Activated CD4-positive, alpha-beta memory T cell treated with anti-CD3 and anti-CD28 coated beads for 36 hours (primary cell): Measurements from ENCODE around the gene MRPS9. TPM values are rescaled to one million over a fixed set of nuclear protein-coding genes. Genes with fewer than 3 reads are reported as not detected.

ENCODE experiments used
- CTCF ChIA-PET: fragments of 350-600 bp; sonication (Branson Sonifier 250); formaldehyde crosslinking; loops from one replicate; lab custom pipeline; 2021; ENCODE audit warnings: antibody characterized with exemption, inconsistent platforms; lab: Charles Lee
- POLR2A ChIA-PET: fragments of 350-600 bp; sonication (Branson Sonifier 250); formaldehyde crosslinking; loops from one replicate; lab custom pipeline; 2021; ENCODE audit warnings: antibody characterized with exemption; lab: Charles Lee
- DNase-seq: peaks from one replicate; pipeline ENCODE4 v3.0.0-alpha.2; 2020
- H3K27ac Mint-ChIP-seq: one replicate; pipeline ENCODE4 v1.8.0; 2021; ENCODE audit warnings: mixed read lengths
- H3K27me3 Mint-ChIP-seq: one replicate; pipeline ENCODE4 v1.8.0; 2021; ENCODE audit warnings: mixed read lengths
- H3K36me3 Mint-ChIP-seq: one replicate; pipeline ENCODE4 v1.8.0; 2021; ENCODE audit warnings: mixed read lengths
- H3K4me1 Mint-ChIP-seq: one replicate; pipeline ENCODE4 v1.8.0; 2021; ENCODE audit warnings: low read depth, mixed read lengths
- H3K4me3 Mint-ChIP-seq: one replicate; pipeline ENCODE4 v1.8.0; 2021; ENCODE audit warnings: mild to moderate bottlenecking, mixed read lengths
- H3K9me3 Mint-ChIP-seq: one replicate; pipeline ENCODE4 v1.8.0; 2021; ENCODE audit warnings: mixed read lengths
- intact Hi-C: fragments of 100-400 bp; cut with micrococcal nuclease; formaldehyde crosslinking; loops from one replicate; pipeline ENCODE4 v1.15.1; 2023
- total RNA-seq, 2 experiments: library from RNA; stranded (reverse); gene quantifications; one replicate each; pipeline ENCODE4 v1.2.3, GENCODE V29; 2021

The MRPS9 gene
- total RNA-seq, 2 experiments from 2014 or later = 38.2 to 39.3 TPM

DNA sequence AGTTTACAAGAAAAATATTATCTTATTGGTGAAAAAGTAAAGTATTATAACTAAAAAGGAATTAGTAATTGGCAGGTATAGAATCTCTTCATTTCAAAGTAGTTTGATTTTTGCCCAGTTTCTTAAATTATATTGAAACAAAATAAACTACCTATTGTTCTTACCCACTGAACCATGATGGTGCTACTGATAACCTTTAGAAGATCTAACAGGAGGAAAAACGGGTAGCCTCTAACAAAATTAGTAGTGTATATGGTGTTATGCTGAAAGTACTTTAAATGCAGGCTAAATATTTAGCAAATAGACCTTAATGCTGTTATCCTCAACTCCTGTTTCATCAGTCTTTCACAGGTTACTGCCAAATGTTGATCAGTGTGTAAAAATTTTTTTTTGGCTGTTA is 19.1 kb downstream of the MRPS9 start:
- Mint-ChIP-seq H3K4me1 (peaks cover 10% of the 10 kb centered on the region), H3K27ac (no peak overlapping the region), H3K4me3 (no peak overlapping the region), H3K9me3 (peaks cover 5% of the 10 kb centered on the region), H3K36me3 (peaks cover 16% of the 10 kb centered on the region), H3K27me3 (no peaks in the 10 kb centered on the region)
- no peak for DNase-seq
- intact Hi-C loops = no loop called here
- ChIA-PET CTCF (interaction anchor here (0.9 kb wide), 1 partner anchor 180 kb away, joined by 3 read pairs; no protein-coding TSS in a partner anchor), POLR2A (no interaction called here)

DNA sequence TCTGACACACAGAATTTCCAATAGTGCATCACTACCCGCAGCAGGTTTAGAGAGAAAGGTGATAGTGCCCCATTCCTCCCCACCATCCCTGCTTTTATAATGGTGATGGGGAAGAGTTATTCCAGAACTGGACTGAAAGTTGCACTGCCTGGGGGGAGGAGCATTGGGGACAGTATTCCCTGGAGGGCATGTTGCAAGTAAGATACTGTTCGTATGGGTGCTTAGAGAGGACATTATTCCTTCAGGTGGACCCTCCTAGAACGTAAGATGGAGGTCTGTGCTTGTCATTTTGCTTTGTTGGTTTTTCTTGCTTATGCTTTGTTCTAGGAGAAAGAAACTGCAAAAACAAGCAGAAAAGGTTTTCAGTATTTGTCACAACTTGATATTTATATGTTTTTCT is 23.7 kb downstream of the MRPS9 start:
- intact Hi-C loops = no loop called here
- Mint-ChIP-seq H3K36me3 (peaks cover 2% of the 10 kb centered on the region), H3K27ac (no peak overlapping the region), H3K4me3 (no peak overlapping the region), H3K9me3 (no peaks in the 10 kb centered on the region), H3K27me3 (no peaks in the 10 kb centered on the region), H3K4me1 (peaks cover 3% of the 10 kb centered on the region)
- CTCF ChIA-PET = no interaction called here
- no peak for DNase-seq
- POLR2A ChIA-PET = no interaction called here

DNA sequence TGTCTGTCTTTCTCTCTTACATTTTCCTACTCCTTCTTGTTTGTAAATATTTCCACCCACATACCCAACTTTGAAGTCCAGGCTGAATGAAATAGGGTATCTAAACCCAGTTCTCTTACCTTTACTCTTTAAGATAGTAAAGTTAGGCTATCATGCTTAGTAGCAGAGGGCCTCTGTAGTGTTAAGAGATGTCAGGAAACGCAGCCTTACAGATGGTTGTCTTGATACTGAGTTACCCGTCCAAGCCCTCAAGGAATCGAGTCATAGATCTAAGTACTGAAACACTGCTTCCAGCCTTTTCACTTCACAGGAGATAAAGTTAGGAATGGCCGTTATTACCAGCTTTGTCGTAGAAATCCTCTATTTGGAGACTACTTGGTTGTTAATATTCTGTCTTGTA is 24.3 kb downstream of the MRPS9 start:
- no peaks in the 10 kb centered on the region for H3K9me3 Mint-ChIP-seq
- intact Hi-C loops = no loop called here
- no peaks in the 10 kb centered on the region for H3K27me3 Mint-ChIP-seq
- H3K36me3 Mint-ChIP-seq = peaks cover 2% of the 10 kb centered on the region
- no peak for DNase-seq
- no peak overlapping the region for H3K4me3 Mint-ChIP-seq
- ChIA-PET CTCF (no interaction called here), POLR2A (no interaction called here)
- no peak overlapping the region for H3K27ac Mint-ChIP-seq
- H3K4me1 Mint-ChIP-seq = peaks cover 3% of the 10 kb centered on the region

DNA sequence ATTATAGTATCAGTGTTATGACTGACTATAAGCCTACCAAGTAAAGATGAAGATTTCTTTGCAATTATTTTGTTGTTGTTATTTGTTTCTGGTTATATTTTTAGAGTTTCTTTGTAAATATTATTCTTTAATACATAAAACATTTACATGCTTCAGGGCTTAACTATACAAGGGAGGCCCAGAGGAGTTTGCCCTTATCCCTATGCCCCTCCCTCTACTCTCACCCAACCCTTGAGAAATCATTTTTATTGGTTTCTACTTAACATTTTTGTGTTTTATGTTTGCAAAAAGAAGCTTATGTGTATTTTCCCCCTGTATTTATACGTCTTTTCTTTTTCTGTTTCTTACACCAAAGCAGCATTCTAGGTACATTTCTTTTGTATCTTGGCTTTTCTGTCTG is 30.5 kb downstream of the MRPS9 start:
- CTCF ChIA-PET = interaction anchor here (0.7 kb wide), 1 partner anchor 215 kb away, joined by 3 read pairs; the partner anchor contains the start of gene POU3F3
- intact Hi-C loops = no loop called here

DNA sequence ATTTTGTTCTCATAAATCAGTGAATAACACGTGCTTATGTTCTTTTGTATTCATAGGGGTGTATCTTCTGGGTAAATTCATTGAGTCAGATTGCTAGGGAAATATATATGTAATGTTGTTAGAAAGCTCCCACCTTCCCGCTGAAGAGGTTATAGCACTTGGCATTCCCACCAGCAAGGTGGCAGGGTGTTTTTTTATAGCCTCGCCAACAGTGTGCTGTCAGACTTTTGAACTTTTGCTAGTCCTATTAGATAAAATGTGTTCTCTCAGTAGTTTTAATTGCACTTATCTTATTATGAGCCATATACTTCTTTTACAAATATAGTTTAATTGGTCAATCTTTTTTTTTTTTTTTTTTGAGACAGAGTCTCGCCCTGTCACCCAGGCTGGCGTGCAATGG is 31.0 kb downstream of the MRPS9 start:
- no peak for DNase-seq
- ChIA-PET CTCF (interaction anchor here (0.7 kb wide), 1 partner anchor 215 kb away, joined by 3 read pairs; the partner anchor contains the start of gene POU3F3), POLR2A (no interaction called here)
- no peaks in the 10 kb centered on the region for H3K9me3 Mint-ChIP-seq
- H3K27me3 Mint-ChIP-seq = no peaks in the 10 kb centered on the region
- H3K27ac Mint-ChIP-seq = no peak overlapping the region
- peaks cover 20% of the 10 kb centered on the region for H3K4me1 Mint-ChIP-seq
- intact Hi-C loops = no loop called here
- no peak overlapping the region for H3K4me3 Mint-ChIP-seq
- peaks cover 12% of the 10 kb centered on the region for H3K36me3 Mint-ChIP-seq

More for the DNA sequence above, 30.5 kb downstream of the MRPS9 start:
- H3K4me1 Mint-ChIP-seq = peaks cover 20% of the 10 kb centered on the region
- no peak for DNase-seq
- POLR2A ChIA-PET = no interaction called here
- H3K27ac Mint-ChIP-seq = no peak overlapping the region
- H3K27me3 Mint-ChIP-seq = no peaks in the 10 kb centered on the region
- H3K36me3 Mint-ChIP-seq = peaks cover 12% of the 10 kb centered on the region
- H3K9me3 Mint-ChIP-seq = no peaks in the 10 kb centered on the region
- no peak overlapping the region for H3K4me3 Mint-ChIP-seq

DNA sequence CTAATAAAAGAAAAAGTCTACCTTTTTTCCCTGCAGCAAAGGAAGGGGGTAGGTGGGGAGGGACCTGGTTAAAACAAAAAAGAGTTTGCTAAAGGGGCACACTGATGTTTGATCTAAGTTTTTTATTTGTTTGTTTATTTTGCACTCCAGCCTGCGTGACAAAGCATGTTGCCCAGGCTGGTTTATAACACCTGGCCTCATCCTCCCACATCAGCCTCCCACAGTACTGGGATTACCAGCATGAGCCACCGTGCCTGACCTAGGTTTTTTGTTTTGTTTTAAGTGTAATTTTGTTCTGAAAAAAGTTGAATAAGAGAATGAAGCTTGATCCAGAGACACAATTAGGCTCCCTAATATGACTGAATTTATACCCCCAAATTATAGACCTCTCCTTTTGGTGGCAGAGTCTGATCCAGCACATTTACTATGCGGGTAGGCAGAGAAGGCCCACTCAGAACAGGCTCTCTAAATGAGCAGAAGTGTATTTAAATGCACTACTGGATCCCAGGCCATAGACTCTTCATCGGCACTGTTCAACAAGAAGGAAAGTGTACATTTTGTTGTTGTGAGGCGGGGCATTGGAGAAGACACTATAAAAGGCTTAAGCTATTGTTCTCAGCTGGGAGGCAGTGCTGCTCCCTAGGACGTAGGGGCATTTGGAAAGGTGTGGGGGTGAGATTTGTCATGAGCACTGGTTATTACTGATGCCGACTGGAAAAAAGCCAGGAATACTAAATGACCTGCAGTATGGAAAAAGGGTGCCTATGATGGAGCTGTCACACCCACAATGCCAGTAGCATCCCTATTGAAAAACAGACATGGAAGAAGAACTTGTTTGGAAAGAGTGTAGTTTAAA is 32.4 kb downstream of the MRPS9 start:
- Mint-ChIP-seq H3K4me3 (no peak overlapping the region), H3K27me3 (no peaks in the 10 kb centered on the region), H3K4me1 (peaks cover 20% of the 10 kb centered on the region), H3K36me3 (peaks cover 12% of the 10 kb centered on the region), H3K27ac (no peak overlapping the region), H3K9me3 (no peaks in the 10 kb centered on the region)
- DNase-seq = no peak
- ChIA-PET CTCF (interaction anchor here (0.8 kb wide), 1 partner anchor 44 kb away, joined by 4 read pairs; no protein-coding TSS in a partner anchor), POLR2A (no interaction called here)
- intact Hi-C loops = loop anchor here (5.0 kb wide), 1 partner anchor 33 kb away; the partner anchor contains the start of gene MRPS9

DNA sequence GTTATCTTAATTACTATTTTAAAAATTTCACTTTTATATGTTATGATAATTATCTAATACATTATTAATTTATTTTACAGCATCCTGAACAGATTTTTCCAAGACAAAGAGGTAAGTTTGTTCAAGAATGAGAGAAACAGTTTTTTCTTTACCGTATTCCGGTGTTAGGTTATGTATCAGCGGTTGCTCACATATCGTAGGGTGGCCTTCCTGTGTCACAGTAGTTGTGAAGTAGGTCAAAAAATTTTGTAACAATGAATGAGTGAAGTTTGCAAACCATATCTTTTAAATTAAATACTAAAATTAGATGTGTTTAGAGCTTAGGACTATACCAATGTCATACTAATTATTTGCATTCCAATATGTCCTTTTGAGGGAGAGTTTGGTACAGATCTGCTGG is 33.5 kb downstream of the MRPS9 start:
- H3K27me3 Mint-ChIP-seq = no peaks in the 10 kb centered on the region
- POLR2A ChIA-PET = no interaction called here

DNA sequence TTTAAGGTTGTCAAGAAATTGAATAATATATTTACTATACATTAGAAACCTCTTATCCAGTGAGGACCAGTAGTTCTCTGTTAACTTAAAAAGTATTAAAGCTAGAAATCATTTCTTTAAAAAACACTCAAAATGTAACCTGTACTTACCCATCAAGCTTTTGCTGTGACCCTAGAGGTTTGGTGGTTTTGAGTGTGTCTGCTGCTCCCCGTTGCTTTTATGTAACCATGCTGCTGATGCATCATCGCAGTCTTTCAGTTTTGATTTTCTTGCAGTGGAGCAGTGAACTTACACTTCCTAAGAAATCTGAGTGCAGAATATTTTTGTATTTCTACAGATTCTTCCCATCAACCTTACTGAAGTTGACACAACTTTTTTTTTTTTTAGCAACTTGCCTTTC is 34.2 kb downstream of the MRPS9 start:
- Mint-ChIP-seq H3K27me3 (no peaks in the 10 kb centered on the region), H3K4me1 (peaks cover 20% of the 10 kb centered on the region), H3K9me3 (no peaks in the 10 kb centered on the region), H3K36me3 (peaks cover 15% of the 10 kb centered on the region), H3K4me3 (no peak overlapping the region), H3K27ac (no peak overlapping the region)
- ChIA-PET CTCF (interaction anchor here (0.7 kb wide), 1 partner anchor 164 kb away, joined by 5 read pairs; no protein-coding TSS in a partner anchor), POLR2A (no interaction called here)
- DNase-seq = peak; percentile 52
- intact Hi-C loops = loop anchor here (5.0 kb wide), 1 partner anchor 35 kb away; the partner anchor contains the start of gene MRPS9

More for the DNA sequence above, 33.5 kb downstream of the MRPS9 start:
- DNase-seq = no peak
- H3K4me3 Mint-ChIP-seq = no peak overlapping the region
- intact Hi-C loops = loop anchor here (5.0 kb wide), 1 partner anchor 34 kb away; the partner anchor contains the start of gene MRPS9
- H3K4me1 Mint-ChIP-seq = peaks cover 20% of the 10 kb centered on the region
- CTCF ChIA-PET = interaction anchor here (0.8 kb wide), 1 partner anchor 43 kb away, joined by 4 read pairs; no protein-coding TSS in a partner anchor
- peaks cover 15% of the 10 kb centered on the region for H3K36me3 Mint-ChIP-seq
- no peaks in the 10 kb centered on the region for H3K9me3 Mint-ChIP-seq
- H3K27ac Mint-ChIP-seq = no peak overlapping the region

DNA sequence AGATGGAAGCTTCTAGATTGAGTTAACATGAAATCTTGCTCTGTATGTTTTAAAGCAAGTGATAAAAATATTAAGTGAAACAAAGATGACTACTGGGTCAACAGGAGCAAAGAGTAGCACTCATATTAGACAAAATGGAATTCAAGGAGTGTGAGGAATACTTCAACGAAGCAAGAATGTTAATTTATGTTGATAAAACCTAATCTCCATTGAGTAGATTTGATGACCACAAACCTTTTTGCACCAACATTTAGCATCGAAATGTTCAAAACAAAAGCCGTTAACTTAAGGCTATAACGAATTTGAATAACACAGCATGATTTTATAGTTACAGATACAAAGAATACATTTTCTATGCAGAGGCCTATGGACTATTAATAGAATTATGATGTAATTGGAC is 35.7 kb downstream of the MRPS9 start:
- Mint-ChIP-seq H3K4me1 (peaks cover 18% of the 10 kb centered on the region), H3K36me3 (peaks cover 17% of the 10 kb centered on the region), H3K27ac (no peak overlapping the region), H3K27me3 (no peaks in the 10 kb centered on the region), H3K4me3 (no peak overlapping the region), H3K9me3 (no peaks in the 10 kb centered on the region)
- intact Hi-C loops = loop anchor here (5.0 kb wide), 1 partner anchor 36 kb away; the partner anchor contains the start of gene MRPS9
- CTCF ChIA-PET = no interaction called here
- POLR2A ChIA-PET = no interaction called here
- DNase-seq = no peak

DNA sequence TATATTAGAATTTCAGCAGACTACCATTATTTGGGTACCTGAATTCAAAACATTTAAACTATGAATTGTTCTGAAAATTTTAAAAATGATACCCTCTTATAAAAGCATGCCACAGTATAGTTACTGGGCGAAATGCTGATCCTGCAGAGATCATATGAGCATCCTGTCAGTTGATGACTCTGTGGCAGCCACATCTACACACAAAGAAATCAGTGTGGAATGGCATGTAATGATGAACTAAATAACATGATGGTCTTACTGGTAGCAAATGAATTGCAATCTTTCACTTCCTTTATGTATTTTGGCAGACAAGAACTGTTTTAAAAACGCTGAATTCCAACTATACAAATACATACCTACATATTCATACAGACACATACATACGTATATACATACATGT is 38.3 kb downstream of the MRPS9 start:
- H3K9me3 Mint-ChIP-seq = no peaks in the 10 kb centered on the region
- peaks cover 6% of the 10 kb centered on the region for H3K4me1 Mint-ChIP-seq
- DNase-seq = no peak
- no peak overlapping the region for H3K27ac Mint-ChIP-seq
- CTCF ChIA-PET = no interaction called here
- H3K27me3 Mint-ChIP-seq = no peaks in the 10 kb centered on the region
- intact Hi-C loops = no loop called here
- H3K36me3 Mint-ChIP-seq = peaks cover 12% of the 10 kb centered on the region
- POLR2A ChIA-PET = no interaction called here
- H3K4me3 Mint-ChIP-seq = no peak overlapping the region

DNA sequence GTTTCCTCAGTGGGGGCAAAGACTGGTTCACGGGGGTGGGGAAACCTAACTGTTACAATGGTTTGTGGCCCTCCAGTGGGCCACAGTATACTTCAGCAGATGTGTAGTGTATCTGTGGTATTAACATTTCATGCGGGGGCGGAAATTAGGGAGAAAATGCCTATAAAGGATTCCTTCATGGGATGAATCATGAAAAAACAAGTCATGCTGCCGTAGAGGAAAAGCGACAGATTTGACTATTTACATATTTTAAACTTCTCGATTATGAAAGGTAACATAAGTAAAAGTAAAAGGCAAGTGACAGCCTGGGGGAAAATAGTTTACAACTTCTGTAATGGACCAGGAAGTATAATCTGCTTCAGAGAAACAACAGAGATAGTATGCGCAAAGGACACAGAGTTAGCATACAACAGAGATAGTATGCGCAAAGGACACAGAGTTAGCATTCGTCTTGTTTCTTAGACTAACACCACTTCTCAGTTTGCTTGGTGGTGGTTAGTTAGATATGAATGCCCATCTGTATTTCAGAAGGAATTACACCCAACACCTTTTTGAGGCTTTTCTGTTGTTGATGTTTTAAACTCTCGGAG is 41.1 kb downstream of the MRPS9 start:
- H3K36me3 Mint-ChIP-seq = peaks cover 20% of the 10 kb centered on the region
- CTCF ChIA-PET = no interaction called here
- H3K27me3 Mint-ChIP-seq = no peaks in the 10 kb centered on the region
- H3K9me3 Mint-ChIP-seq = no peaks in the 10 kb centered on the region
- intact Hi-C loops = no loop called here
- POLR2A ChIA-PET = no interaction called here
- no peak overlapping the region for H3K27ac Mint-ChIP-seq
- H3K4me1 Mint-ChIP-seq = no peaks in the 10 kb centered on the region
- H3K4me3 Mint-ChIP-seq = no peak overlapping the region
- no peak for DNase-seq

DNA sequence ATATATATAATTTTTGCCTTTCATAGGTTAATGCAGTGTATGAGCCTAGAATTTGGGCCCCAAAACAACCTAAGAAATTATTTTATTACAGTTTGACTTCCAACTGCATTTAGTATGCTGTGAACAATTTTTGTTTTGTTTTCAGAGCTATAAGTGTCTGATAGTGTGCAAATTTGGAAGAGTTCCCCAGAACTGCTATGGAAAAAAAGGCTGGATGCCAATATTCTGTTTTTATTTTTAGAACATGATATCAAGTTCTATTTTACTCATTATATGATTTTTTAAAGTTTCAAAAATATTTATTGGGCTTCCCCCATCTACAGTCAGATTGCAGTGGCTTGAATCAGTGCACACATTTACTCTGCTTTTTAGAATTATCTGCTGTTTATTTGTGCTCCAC is 42.6 kb downstream of the MRPS9 start:
- Mint-ChIP-seq H3K4me3 (no peak overlapping the region), H3K27me3 (no peaks in the 10 kb centered on the region), H3K36me3 (peaks cover 20% of the 10 kb centered on the region), H3K4me1 (peaks cover 3% of the 10 kb centered on the region), H3K27ac (no peak overlapping the region), H3K9me3 (no peaks in the 10 kb centered on the region)
- no peak for DNase-seq
- ChIA-PET CTCF (interaction anchor here (0.6 kb wide), 1 partner anchor 1556 kb away, joined by 3 read pairs; no protein-coding TSS in a partner anchor), POLR2A (no interaction called here)
- intact Hi-C loops = no loop called here
